NCI-H446 (cell line): ENCODE data around the gene DIO2.
A peak's percentile ranks its signal among the peaks of the same experiment; 100 is the strongest.

Source experiments
- DNase-seq, 2 experiments: peaks; one replicate each; lab custom pipeline; 2025; lab: John Stamatoyannopoulos, UW

The DIO2 gene

DNA sequence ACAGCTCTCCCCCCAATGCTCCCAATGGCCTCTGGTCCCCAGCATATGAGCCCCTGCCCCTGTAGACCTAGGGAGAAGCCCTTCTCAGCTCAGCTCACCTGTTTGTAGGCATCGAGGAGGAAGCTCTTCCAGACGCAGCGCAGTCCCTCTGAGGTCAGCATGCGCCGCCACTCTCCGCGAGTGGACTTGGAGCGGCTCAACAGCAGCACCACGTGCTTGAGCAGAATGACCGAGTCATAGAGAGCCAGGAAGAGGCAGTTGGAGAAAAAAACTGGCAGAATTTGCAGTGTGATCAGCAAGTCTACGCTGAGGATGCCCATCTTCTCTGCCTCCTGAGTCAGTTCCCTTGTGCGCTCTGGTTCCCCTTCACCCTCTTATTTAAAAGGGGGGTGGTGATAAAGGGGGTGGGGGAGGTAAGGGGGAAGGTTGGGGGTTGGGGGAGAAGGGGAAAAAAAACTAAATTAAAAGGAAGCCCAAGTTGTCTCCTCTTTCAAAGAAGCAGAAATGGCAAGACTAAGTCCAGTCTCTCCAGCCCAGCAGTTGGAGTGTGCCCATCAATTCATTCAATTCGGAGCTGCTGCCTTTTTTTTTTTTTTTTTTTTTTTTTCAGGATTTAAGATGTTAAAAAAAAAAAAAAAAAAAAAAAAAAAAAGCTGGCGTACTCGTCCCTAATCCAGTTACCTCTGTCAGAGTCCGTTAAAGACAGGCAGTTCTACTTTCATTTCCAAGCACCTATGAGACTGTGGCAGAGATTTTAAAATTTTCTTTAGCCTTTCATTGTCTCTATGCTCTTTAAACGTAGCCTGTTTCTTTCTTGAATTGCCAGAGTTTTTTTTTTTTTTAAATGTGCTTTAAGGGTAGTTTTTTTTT is at the start of gene DIO2:
Gene DIO2 (minus strand): TSS at position 352 of the 870 bp plus-strand sequence. CDS start 32 bp downstream, at position 320.
- no peak for DNase-seq

- no peak for DNase-seq
Measured at GRCh38 chr14:80260645-80261044, 49.3 kb upstream of the DIO2 start.

DNA sequence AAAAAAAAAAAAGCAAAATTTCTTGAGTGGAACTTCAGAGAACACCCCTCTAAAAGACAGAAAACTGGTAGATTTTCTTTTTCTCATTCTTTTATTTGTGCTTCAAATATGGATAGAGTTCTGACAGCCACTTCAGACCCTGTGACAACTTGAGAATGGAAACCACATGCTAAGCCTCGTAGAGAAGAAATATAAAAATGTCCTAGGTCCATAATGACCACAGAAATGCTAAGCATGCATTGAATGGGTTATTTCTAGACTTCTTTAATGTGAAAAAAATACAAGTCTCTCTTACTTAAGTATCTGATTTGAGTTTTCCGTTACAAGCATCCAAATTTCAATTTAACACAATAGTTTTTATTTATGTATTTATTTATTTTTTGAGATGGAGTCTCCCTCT is 28.3 kb upstream of the DIO2 start:
- DNase-seq: no peak

- DNase-seq: no peak
Measured at GRCh38 chr14:80237143-80237542, 25.8 kb upstream of the DIO2 start.

DNA sequence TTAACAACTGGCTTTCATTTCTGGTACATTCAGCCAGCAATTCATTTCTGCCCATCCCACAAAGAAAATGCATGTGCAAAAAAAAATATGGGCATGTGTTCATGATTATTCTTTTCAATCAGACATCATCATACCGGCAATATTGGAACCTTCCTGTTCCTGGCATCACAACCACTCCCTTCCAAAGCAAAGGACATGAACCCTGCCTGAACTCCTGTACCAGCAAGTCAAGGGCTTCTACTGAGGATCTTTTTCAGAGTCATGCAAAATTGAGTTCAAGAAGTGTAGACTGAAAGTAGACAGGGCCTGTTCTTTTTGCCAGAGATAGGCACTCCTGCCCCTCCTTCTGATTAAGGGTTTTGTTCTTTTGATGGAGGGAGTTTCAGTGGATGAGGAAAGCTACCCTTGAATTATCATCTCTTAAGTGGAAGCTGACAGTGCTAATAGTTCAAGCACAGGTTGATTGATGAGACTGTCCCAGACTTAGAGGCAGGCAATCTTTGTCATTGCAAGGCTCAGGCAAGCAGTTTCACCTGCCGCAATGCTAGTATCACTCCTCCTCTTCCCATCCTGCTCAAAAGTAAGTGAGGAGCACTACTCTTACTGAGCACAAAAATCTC is 22.3 kb upstream of the DIO2 start:
- DNase-seq: no peak

- DNase-seq: no peak
Measured at GRCh38 chr14:80231702-80232101, 20.4 kb upstream of the DIO2 start.

DNA sequence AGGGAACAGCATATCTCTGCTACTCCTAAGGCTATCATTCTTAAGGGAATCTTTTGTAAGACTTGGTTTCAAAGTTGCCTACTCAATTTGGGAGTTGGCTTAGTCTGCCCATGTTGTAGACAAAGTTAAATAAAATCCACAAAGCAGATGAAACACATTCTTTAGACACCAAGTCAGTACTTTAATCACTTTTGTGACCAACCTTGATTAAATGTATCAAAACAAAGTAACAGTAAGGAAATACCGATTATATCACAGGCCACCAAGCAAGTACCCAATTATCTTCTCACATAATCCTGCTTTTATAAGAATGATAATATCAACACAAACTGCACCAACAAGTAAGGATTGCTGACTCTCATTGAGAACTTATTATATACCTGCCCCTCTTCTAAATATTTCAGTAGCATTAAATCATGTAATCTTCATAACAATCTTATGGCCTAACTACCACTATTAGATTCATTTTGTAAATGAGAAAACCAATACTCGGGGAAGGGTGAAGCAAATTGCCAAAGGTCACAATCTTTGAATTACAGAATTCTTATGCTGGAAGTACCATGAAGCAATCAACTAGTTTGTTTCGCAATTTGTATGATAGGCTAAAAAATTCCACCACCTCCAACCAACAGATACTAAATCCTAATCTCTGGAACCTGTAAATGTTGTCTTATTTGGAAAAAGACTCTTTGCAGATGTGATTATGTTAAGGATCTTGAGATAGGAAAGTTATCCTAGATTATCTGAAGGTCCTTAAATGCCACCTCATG is 12.6 kb upstream of the DIO2 start:
- no peak for DNase-seq

DNA sequence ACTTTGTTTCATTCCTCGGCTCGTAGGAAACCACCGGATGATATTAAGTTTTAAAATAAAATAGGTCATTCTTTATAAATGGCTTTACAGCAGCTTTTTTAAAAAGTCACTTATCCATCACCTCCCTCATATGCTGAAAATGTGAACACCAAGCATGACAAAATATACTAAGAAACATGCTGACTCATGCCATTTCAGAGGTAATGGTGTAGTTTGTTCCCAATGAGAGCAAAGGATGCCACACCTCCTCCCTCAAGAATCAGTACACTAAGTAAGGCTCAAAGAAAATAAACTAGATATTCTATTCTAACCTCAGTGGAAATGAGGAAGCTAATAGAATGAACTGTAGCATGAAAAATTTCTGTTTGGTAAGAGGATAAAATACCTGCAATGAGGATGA is 5.5 kb upstream of the DIO2 start:
- no peak for DNase-seq

DNA sequence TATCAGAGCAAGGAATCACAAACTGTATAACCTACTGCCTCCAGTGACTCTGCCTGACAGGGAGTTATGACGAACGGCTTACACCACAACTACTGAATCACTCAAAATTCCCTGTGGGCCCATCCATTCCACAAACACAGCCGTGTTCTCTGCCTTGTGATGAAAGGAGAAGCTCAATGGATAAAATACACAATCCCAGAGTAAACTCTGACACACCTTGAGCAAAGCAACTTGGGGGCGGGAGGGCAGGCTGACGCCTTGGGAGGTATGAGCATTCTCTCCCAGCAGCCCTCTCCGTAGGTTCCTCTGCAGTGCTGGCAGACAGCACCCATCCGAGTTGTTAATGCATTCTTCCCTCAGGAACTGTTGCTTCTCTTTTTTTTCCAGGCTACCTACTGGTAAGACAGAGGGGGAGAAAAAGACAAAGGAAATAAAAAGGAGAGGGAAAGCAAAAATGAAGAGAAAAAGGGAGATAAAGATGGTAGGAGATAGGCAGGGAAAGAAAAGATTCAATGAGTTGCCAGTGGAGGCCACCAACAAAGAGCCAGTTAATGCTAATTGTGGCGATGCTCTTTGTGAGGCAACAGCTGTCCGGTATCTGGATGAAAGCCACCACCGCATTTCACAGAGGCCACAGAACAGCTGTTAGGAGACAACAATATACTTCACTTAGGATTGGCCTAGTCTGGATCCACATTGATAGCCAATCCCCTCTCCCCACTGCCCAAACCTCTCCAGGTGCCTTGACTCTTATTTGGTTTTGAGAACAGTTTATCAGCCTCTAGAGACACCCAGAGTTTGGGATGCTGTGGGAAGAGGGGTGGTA is 4.7 kb upstream of the DIO2 start:
- peak in 1 of 2 experiments; percentile 31 for DNase-seq

- no peak for DNase-seq
Measured at GRCh38 chr14:80215081-80215480, 3.8 kb upstream of the DIO2 start.

- DNase-seq: peak in 1 of 2 experiments; percentile 12
Measured at GRCh38 chr14:80213602-80214001, 2.3 kb upstream of the DIO2 start.

GRCh38 chr14:80212023-80212397 is 706 bp upstream of the DIO2 start:
- no peak for DNase-seq

DNA sequence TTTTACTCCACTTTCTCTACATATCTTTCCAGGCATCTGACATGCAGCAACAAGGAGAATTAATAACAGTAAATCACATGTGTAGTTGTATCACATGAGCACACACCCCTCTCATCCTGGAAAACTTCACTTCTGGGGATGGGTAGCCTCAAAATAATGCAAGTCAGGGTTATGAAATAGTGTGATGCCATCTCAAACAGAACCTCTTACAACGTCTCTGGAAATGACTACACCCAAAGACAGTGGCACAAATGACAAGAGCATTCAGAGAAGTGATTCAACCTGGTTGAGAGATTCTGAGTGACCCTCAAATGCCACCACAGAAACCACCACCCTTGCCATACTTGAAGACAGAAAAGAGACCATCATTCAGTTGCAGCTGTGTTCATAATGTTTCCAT is 2.8 kb downstream of the DIO2 start:
- no peak for DNase-seq

GRCh38 chr14:80206351-80207080 is 4.8 kb downstream of the DIO2 start:
- DNase-seq: no peak

- no peak for DNase-seq
Measured at GRCh38 chr14:80202888-80203562, 8.3 kb downstream of the DIO2 start.

DNA sequence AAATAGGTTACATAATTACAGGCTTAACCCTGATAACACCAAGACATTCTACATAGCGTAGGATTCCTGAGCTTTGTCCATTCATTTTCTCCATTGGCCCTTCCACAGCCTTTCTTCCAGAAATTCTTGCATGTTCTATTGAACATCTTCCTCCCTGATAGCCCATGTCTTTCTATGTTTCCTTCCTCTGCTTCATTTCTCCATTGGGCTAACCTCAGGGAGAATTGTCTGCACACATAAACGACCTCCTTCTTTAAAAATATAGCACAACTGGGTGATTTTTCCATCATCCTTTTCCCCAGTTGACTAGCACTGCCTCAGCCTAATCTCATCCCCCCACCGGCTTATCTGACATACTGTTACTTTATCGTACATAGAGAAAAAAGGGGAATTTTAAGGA is 11.2 kb downstream of the DIO2 start:
- DNase-seq: no peak

DNA sequence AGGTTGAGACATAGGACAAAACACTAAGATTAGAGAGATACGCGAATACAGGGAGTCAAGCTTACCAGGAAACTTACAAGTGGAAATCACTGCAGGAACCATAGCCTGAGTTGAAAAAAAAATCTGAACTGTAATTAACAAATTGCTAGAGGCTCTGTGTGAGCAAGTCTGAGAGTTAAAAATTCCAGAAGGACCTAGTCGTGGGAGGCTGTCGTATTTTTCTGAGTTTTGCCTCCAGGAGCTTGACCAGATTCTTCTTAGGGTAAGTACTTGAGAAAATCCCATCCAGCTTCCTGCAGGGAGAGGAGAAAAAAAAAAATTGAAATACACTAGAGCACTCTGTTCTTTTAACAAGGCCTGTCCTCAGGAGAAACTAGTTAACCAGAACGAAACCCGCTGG is 22.7 kb downstream of the DIO2 start:
- no peak for DNase-seq

DNA sequence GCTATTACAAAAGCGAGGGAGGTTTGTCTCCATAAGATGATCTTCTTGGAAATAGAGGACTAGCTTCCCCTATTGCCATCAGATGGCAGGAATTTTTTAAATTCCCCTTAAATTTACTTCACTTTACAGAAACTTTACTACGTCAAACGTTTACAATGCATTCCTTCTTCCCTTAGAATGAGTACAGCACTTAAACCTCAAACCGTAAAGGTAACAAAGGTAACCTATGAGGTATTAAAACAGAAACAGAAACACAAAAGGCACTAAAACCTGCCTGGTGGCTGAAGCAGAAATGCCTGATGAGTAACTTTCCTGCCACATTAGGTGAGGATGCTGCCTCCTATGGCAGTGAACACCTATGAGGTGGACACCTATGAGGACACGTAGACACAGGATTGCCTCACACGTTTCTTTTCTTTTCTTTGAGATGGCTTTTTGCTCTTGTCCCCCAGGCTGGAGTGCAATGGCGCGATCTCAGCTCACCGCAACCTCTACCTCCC is 25.0 kb downstream of the DIO2 start:
- DNase-seq: no peak

GRCh38 chr14:80176893-80177292 is 34.4 kb downstream of the DIO2 start:
- no peak for DNase-seq

DNA sequence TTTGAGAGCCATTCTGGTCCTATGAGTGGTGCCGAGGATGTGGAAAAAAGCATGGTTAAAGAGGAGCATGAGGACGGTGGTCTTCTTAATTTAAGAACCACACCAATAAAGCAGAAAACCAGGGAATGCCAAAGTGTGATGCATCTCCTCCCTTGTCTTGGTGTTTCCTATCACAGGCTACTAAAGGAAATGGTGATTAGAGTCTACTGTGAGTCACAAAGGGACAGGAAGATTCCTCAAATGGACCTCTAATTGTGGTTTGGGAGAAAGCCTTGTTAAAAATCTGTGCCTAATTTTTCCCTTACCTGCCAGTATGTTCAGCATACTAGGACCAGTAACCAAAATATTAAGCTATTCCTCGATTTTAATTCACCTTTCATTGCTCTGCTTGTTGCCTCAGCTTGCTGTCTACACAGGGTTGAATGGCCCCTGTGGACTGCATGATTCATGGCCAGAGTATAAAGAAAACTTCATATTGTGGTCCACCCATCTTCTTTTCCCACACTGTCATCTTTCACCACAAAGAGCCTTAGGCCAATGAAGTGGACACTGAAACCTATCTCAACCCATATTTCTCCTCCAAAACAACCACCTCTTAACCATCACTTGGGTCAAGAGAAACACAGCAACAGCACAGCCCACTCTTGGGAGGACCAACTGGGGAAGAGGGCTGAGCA is 38.8 kb downstream of the DIO2 start:
- no peak for DNase-seq
